SK-N-SH treated with all-trans-retinoic acid at 6 μM for 48 hours (cell line): ENCODE data around the gene LDHD.

ENCODE experiments used
- CSDC2 ChIP-seq: fragments of 250-450 bp; sonication (Bioruptor Pico); IDR thresholded peaks from 2 replicates; pipeline ENCODE4 v1.5.0; 2020; ENCODE audit warnings: mild to moderate bottlenecking, moderate library complexity
- ESRRG ChIP-seq: fragments of 250-450 bp; sonication (Bioruptor Pico); IDR thresholded peaks from 2 replicates; pipeline ENCODE4 v1.6.1; 2021; ENCODE audit warnings: mild to moderate bottlenecking
- GLIS3 ChIP-seq: fragments of 250-450 bp; sonication (Bioruptor Pico); IDR thresholded peaks from 2 replicates; pipeline ENCODE4 v1.5.0; 2020; ENCODE audit warnings: mild to moderate bottlenecking, moderate library complexity
- ISL1 ChIP-seq: fragments of 250-450 bp; sonication (Bioruptor Pico); IDR thresholded peaks from 2 replicates; pipeline ENCODE4 v2.1.2; 2022; ENCODE audit warnings: mild to moderate bottlenecking, moderate library complexity
- SNAI2 ChIP-seq: fragments of 250-450 bp; sonication (Bioruptor Pico); IDR thresholded peaks from 2 replicates; pipeline ENCODE4 v1.5.0; 2020; ENCODE audit warnings: mild to moderate bottlenecking, moderate library complexity
- TCF4 ChIP-seq: fragments of 250-450 bp; sonication (Bioruptor Pico); IDR thresholded peaks from 2 replicates; pipeline ENCODE4 v1.8.0; 2021; ENCODE audit warnings: mild to moderate bottlenecking, moderate library complexity, borderline replicate concordance
- ZFP3 ChIP-seq: fragments of 250-450 bp; sonication (Bioruptor Pico); IDR thresholded peaks from 2 replicates; pipeline ENCODE4 v1.5.0; 2020; ENCODE audit warnings: mild to moderate bottlenecking, moderate library complexity
- ZFP30 ChIP-seq: fragments of 450-650 bp; formaldehyde crosslinking; IDR thresholded peaks from 2 replicates; pipeline ENCODE4 v1.5.0; 2022; ENCODE audit warnings: mild to moderate bottlenecking, moderate library complexity
- ZNF565 ChIP-seq: fragments of 450-650 bp; formaldehyde crosslinking; conservative IDR thresholded peaks from 2 replicates; pipeline ENCODE4 v1.5.0; 2020; ENCODE audit warnings: low read depth, mild to moderate bottlenecking, moderate library complexity
- ZNF8 ChIP-seq: fragments of 450-650 bp; formaldehyde crosslinking; IDR thresholded peaks from 2 replicates; pipeline ENCODE4 v1.5.0; 2020; ENCODE audit warnings: mild to moderate bottlenecking, moderate library complexity
- TF ChIP-seq, protein P1 (sequence below): fragments of 250-450 bp; sonication (Bioruptor Pico); IDR thresholded peaks from 2 replicates; pipeline ENCODE4 v1.8.0; 2020; ENCODE audit warnings: mild to moderate bottlenecking, moderate library complexity, borderline replicate concordance

DNA sequence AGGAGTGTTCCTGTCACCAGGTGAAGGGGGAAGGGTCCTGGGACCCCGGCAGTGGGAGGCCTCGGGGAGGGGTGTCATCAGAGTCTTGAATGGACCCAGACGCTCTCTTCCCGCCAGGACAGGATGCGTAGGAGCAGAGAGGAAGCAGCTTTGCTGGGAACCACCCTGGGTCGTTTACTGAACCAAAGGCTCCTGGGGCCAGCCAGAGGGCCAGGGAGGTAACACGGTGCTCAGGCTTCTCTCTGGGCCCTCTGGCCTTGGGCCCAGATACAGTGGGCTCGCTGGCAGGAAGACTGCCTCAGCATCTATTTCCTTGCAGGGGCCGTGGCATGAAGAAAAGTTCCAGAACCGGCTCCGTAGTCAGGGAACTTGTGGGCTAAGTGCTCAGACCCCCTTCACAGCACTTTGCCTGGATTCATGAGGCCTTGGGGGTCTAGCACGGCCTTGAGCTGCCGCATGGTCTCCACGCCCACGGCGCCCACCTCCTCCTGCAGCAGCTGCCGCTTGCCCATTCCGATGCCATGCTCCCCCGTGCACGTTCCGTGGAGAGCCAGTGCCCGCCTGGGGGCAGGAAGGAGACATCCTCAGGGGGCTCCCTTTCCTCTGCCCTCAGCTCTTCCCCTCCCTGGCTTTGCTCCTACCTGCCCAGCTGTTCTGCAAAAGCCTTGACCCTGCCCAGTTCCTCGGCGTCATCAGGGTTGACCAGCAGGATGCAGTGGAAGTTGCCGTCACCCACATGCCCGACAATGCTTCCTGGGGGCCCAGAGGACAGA lies 4.4 kb downstream of the LDHD start:
- TF ChIP-seq ZFP30 (CRISPR knock-in tag) = no peak
- TF ChIP-seq ZNF565 = no peak
- TF ChIP-seq SNAI2 (CRISPR knock-in tag) = no peak
- no peak for TF ChIP-seq ZFP3 (CRISPR knock-in tag)
- no peak for TF ChIP-seq TCF4 (CRISPR knock-in tag)
- no peak for TF ChIP-seq ESRRG (CRISPR knock-in tag)
- no peak for TF ChIP-seq GLIS3 (CRISPR knock-in tag)
- no peak for TF ChIP-seq ZNF8 (CRISPR knock-in tag)
- no peak for TF ChIP-seq ISL1 (CRISPR knock-in tag)
- TF ChIP-seq CSDC2 (CRISPR knock-in tag) = no peak
- TF ChIP-seq, protein P1, sequence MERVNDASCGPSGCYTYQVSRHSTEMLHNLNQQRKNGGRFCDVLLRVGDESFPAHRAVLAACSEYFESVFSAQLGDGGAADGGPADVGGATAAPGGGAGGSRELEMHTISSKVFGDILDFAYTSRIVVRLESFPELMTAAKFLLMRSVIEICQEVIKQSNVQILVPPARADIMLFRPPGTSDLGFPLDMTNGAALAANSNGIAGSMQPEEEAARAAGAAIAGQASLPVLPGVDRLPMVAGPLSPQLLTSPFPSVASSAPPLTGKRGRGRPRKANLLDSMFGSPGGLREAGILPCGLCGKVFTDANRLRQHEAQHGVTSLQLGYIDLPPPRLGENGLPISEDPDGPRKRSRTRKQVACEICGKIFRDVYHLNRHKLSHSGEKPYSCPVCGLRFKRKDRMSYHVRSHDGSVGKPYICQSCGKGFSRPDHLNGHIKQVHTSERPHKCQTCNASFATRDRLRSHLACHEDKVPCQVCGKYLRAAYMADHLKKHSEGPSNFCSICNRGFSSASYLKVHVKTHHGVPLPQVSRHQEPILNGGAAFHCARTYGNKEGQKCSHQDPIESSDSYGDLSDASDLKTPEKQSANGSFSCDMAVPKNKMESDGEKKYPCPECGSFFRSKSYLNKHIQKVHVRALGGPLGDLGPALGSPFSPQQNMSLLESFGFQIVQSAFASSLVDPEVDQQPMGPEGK (CRISPR knock-in tag) = no peak
